Fibroblast of lung (primary cell): ENCODE data around the gene SUN5. TPM values are rescaled to one million over a fixed set of nuclear protein-coding genes. Genes with fewer than 3 reads are reported as not detected.
"Not testable (repeated sequence)": the region's sequence is repeated elsewhere in the genome, so short reads cannot be mapped to it uniquely, and the experiment has no call there.

Experiments
- DNase-seq, 2 donors: peaks; one replicate each; pipeline versions ENCODE4 v3.0.0 to v3.0.0-alpha.2; 2010; ENCODE audit warnings: low read depth in 2 of 2
- H2AFZ ChIP-seq: 2 replicates; pipeline ENCODE4 v1.5.1; 2012; ENCODE audit warnings: low read length, control low read depth, inconsistent platforms
- H3K27ac ChIP-seq: 2 replicates; pipeline ENCODE4 v1.5.1; 2011; ENCODE audit warnings: low read length, control low read depth; ENCODE audit not compliant: insufficient read depth
- H3K27me3 ChIP-seq: 2 replicates; pipeline ENCODE4 v1.5.1; 2011; ENCODE audit warnings: mild to moderate bottlenecking, low read length; ENCODE audit not compliant: control insufficient read depth, insufficient read depth
- H3K36me3 ChIP-seq: 2 replicates; pipeline ENCODE4 v1.5.1; 2011; ENCODE audit warnings: low read length; ENCODE audit not compliant: control insufficient read depth, insufficient read depth
- H3K4me1 ChIP-seq: 2 replicates; pipeline ENCODE4 v1.5.1; 2011; ENCODE audit warnings: low read length; ENCODE audit not compliant: control insufficient read depth, insufficient read depth; ENCODE audit errors: extremely low read depth
- H3K4me2 ChIP-seq: 2 replicates; pipeline ENCODE4 v1.5.1; 2011; ENCODE audit warnings: low read length, control low read depth; ENCODE audit not compliant: insufficient read depth; ENCODE audit errors: extremely low read depth
- H3K4me3 ChIP-seq, 4 experiments: fragments of 200-600 bp in 1 of 4; sonication (generic) in 1 of 4; replicated peaks in 1 of 4; 2 replicates each; pipeline ENCODE4 v1.5.1; 2011 to 2016; ENCODE audit warnings: low read length in 4 of 4, low read depth in 3 of 4, mild to moderate bottlenecking in 3 of 4, control low read depth in 2 of 4, inconsistent platforms in 1 of 4, mixed read lengths in 1 of 4; ENCODE audit not compliant: insufficient read depth in 1 of 4; ENCODE audit errors: control extremely low read depth in 1 of 4
- H3K79me2 ChIP-seq: 2 replicates; pipeline ENCODE4 v1.5.1; 2012; ENCODE audit warnings: mild to moderate bottlenecking, low read length, inconsistent platforms; ENCODE audit not compliant: control insufficient read depth, insufficient read depth
- H3K9ac ChIP-seq: 2 replicates; pipeline ENCODE4 v1.5.1; 2011; ENCODE audit warnings: mild to moderate bottlenecking, low read length, control low read depth; ENCODE audit not compliant: insufficient read depth
- H3K9me3 ChIP-seq: 2 replicates; pipeline ENCODE4 v1.5.1; 2012; ENCODE audit warnings: low read depth, low read length; ENCODE audit not compliant: control insufficient read depth, insufficient read depth
- H4K20me1 ChIP-seq: 2 replicates; pipeline ENCODE4 v1.5.1; 2011; ENCODE audit warnings: low read length; ENCODE audit not compliant: control insufficient read depth, insufficient read depth; ENCODE audit errors: extremely low read depth
- CTCF ChIP-seq, 2 donors: IDR thresholded peaks in 1 of 2; conservative IDR thresholded peaks in 1 of 2; 1 replicate in 1 of 2; 2 replicates in 1 of 2; pipeline ENCODE4 v1.5.1; 2011 to 2012; ENCODE audit warnings: low read length in 2 of 2, control low read depth in 1 of 2, inconsistent platforms in 1 of 2, low read depth in 1 of 2, mild to moderate bottlenecking in 1 of 2
- EZH2 ChIP-seq: IDR thresholded peaks from 2 replicates; pipeline ENCODE4 v1.5.1; 2012; ENCODE audit warnings: low read length, control low read depth, mild to moderate bottlenecking; ENCODE audit errors: missing control alignments
- polyA plus RNA-seq, 2 donors: library from polyadenylated mRNA; depleted of rRNA in 1 of 2; stranded (reverse) in 1 of 2; unstranded in 1 of 2; fragments of >200 nt; gene quantifications; 2 replicates each; pipeline ENCODE4 v1.2.1, GENCODE V29; 2011 to 2012; ENCODE audit warnings: missing spikeins in 1 of 2
- total RNA-seq: library from RNA; depleted of rRNA; stranded (reverse); fragments of >200 nt; gene quantifications from 2 replicates; pipeline ENCODE4 v1.2.1, GENCODE V29; 2014

The SUN5 gene
- total and polyA plus RNA-seq, 2 donors (not counting 1 experiment from before 2014, with no cell fraction given) = not detected

DNA sequence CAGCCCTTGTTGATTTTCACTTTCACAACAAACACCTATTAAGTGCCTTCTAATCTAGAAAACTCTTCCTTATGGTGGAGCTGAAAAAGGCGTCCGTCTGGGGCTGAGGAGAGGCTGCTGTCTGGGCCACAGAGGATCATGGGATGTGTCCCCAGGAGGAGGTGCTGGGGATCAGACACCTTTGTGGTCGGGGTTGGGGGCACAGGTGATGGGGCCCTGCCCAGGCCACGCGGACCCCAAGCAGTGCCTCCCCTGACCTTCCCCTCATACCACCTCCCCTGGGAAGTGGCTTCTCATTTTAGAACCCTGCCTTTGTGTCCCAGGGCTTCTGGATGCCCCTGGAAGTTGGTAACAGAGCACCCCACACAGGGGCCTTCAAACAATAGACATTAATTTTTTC, 41.1 kb downstream of the SUN5 start:
- DNase-seq = no peak
- H3K4me2 ChIP-seq = no peak overlapping the region
- H3K27me3 ChIP-seq = no peaks in the 10 kb centered on the region
- no peak overlapping the region for H3K4me3 ChIP-seq
- no peak overlapping the region for H3K9ac ChIP-seq
- TF ChIP-seq EZH2 (no peak), CTCF (conservative IDR thresholded peaks at IDR 0.05 in 1 of 2, IDR thresholded peaks at IDR 0.05 in 1 of 2; ENCODE audit: low read depth in 1 of 2, low read length in 2 of 2) (no peak)
- no peaks in the 10 kb centered on the region for H4K20me1 ChIP-seq
- no peaks in the 10 kb centered on the region for H3K36me3 ChIP-seq
- H2AFZ ChIP-seq = no peak overlapping the region
- no peaks in the 10 kb centered on the region for H3K4me1 ChIP-seq
- H3K27ac ChIP-seq = no peak overlapping the region
- no peaks in the 10 kb centered on the region for H3K9me3 ChIP-seq
- no peaks in the 10 kb centered on the region for H3K79me2 ChIP-seq

DNA sequence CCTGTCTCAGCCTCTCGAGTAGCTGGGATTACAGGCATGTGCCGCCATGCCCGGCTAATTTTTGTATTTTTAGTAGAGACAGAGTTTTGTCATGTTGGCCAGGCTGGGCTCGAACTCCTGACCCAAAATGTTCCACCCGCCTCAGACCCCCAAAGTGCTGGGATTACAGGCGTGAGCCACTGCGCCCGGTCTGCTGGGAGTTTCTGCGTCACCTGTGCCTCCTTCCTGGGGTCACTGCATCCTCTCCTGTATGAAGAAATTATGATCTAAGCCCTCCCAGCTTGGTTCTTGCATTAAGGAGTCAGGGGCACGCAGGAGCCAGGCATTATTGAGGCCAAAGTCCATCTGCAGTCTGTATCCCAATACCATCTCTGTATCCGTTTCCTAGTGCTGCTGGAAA, 41.6 kb downstream of the SUN5 start:
- H3K27ac ChIP-seq, H3K36me3 ChIP-seq, H3K4me2 ChIP-seq, H2AFZ ChIP-seq, H3K4me1 ChIP-seq, H3K9ac ChIP-seq, H4K20me1 ChIP-seq, DNase-seq, H3K9me3 ChIP-seq, H3K79me2 ChIP-seq, H3K4me3 ChIP-seq, H3K27me3 ChIP-seq: not testable (repeated sequence)

DNA sequence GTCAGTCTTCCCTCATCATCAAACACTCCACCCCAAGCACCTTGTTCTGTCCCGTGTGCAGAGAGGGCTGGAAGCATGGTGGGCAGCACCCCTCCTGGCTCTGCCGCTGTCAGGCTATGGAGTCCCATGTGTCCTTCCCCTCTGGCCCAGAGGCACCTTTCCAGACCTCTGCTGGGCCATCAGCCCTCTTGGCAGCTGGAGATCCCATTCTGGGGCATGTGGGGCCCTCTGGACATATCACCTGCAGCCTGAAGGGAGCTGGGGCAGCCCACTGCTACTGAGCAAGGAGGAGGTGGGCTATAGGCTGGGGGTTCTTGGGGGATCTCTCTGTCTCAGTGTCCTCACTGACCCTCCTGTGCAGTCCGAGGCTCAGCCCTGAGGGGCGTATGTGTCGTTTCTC, 42.2 kb downstream of the SUN5 start:
- Histone ChIP-seq H3K9me3 (no peaks in the 10 kb centered on the region), H3K4me3 (no peak overlapping the region), H3K79me2 (no peaks in the 10 kb centered on the region), H3K36me3 (no peaks in the 10 kb centered on the region), H3K27me3 (no peaks in the 10 kb centered on the region), H3K27ac (no peak overlapping the region), H2AFZ (no peak overlapping the region), H3K9ac (no peak overlapping the region), H3K4me2 (no peak overlapping the region), H3K4me1 (no peaks in the 10 kb centered on the region), H4K20me1 (no peaks in the 10 kb centered on the region)
- no peak for TF ChIP-seq EZH2
- no peak for TF ChIP-seq CTCF (conservative IDR thresholded peaks at IDR 0.05 in 1 of 2, IDR thresholded peaks at IDR 0.05 in 1 of 2; ENCODE audit: low read depth in 1 of 2, low read length in 2 of 2)
- DNase-seq = no peak
